ENCODE results near the gene IL1RAPL1. TPM values are rescaled to one million over a fixed set of nuclear protein-coding genes. Genes with fewer than 3 reads are reported as not detected.

Gene IL1RAPL1
- total RNA-seq, 4 donors from 2014 or later: 8.2 to 10.9 (median 8.8) TPM

DNA sequence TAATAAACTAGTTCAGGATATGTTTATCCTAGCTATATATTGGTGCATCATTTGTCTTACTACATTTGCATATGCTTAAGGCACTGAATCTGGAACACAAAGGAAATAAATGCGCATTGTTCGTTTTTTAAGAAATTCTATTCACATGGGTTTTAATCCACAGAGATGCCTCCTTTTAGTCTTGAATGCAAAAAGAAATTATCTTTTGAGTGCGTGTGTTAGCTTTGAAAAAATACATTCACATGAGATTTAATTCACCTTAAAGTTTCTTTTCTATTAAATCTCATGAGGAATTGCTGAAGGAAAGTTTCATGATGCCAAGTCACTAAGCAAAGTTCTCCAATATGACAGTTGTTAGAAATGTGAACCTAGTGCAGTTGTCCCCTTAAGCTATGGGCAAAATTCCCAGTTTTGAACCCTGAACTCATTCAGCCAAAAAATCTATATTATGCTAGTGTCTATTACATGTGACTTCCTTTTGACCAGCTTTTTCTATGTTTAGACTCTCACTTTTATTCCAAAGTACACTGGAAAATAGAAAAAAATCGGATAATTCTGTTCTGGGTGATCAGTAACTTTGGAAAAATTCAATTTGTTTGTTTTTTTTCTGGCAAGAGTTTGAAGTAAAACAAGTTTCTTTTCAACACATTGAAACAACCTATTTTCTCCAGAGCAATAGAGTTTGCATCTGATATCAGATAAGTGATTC is 1201.9 kb downstream of the IL1RAPL1 start:
- WGBS, 2 donors: 66 to 77% methylated on average over 4 of the region's 4 CpGs
- Histone ChIP-seq H3K4me3 (no peak overlapping the region), H3K27me3 (no peaks in the 10 kb centered on the region), H3K9me3 (no peaks in the 10 kb centered on the region), H3K36me3 (no peaks in the 10 kb centered on the region), H3K27ac (no peak overlapping the region), H3K4me1 (no peaks in the 10 kb centered on the region)
- DNase-seq (ENCODE audit: low spot score in 2 of 2): no peak
- TF ChIP-seq, protein P1, sequence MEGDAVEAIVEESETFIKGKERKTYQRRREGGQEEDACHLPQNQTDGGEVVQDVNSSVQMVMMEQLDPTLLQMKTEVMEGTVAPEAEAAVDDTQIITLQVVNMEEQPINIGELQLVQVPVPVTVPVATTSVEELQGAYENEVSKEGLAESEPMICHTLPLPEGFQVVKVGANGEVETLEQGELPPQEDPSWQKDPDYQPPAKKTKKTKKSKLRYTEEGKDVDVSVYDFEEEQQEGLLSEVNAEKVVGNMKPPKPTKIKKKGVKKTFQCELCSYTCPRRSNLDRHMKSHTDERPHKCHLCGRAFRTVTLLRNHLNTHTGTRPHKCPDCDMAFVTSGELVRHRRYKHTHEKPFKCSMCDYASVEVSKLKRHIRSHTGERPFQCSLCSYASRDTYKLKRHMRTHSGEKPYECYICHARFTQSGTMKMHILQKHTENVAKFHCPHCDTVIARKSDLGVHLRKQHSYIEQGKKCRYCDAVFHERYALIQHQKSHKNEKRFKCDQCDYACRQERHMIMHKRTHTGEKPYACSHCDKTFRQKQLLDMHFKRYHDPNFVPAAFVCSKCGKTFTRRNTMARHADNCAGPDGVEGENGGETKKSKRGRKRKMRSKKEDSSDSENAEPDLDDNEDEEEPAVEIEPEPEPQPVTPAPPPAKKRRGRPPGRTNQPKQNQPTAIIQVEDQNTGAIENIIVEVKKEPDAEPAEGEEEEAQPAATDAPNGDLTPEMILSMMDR (IDR thresholded peaks at IDR 0.05): no peak
- TF ChIP-seq POLR2A (IDR thresholded peaks at IDR 0.05): no peak
- no peak for TF ChIP-seq EP300 (IDR thresholded peaks at IDR 0.05)

DNA sequence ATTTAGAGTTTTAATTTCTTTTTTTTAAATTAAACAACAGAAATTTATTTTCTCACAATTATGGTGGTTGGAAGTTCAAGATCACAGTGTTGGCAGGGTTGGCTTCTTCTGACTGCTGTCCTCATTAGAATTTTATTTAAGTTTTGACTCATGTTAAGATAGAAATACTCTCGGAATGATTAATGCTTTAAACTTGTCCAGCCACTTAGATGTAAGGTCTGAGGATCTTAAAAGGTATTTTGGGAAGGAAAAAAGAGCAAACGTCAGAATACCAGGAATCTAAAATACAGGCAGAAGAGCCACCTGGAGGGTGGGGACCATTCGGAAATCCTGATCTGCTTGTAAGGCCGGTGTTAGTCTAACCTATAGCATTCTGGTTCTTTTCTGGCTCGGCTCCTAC is 1205.1 kb downstream of the IL1RAPL1 start:
- Histone ChIP-seq H3K4me1 (no peaks in the 10 kb centered on the region), H3K27me3 (no peaks in the 10 kb centered on the region), H3K9me3 (no peaks in the 10 kb centered on the region), H3K4me3 (no peak overlapping the region), H3K36me3 (no peaks in the 10 kb centered on the region), H3K27ac (no peak overlapping the region)
- 72 to 90% methylated on average over 5 of the region's 5 CpGs for WGBS, 2 donors
- TF ChIP-seq POLR2A (IDR thresholded peaks at IDR 0.05) (no peak), EP300 (IDR thresholded peaks at IDR 0.05) (no peak)
- TF ChIP-seq, protein P1 (IDR thresholded peaks at IDR 0.05): no peak
- DNase-seq (ENCODE audit: low spot score in 2 of 2): no peak

DNA sequence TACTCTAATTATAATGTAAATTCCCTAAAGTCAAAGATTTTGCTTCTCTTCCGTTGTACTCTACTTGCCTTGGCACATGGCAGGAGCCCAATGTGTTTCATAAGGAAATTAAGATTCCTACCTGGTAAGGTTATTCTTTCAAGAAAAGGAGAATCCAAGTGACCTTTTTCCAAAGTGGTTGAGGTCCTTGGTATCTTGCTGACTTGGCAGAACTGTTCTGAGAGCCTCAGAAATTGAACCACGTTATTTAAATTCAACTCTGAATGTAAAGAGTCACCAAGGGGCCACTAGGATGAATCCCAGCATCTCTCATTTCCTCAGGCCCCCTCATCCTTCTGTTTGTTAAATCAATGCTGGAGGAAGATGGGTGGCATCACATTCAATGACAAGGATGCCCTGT is 1209.9 kb downstream of the IL1RAPL1 start:
- Histone ChIP-seq H3K36me3 (no peaks in the 10 kb centered on the region), H3K27me3 (no peaks in the 10 kb centered on the region), H3K4me3 (no peak overlapping the region), H3K9me3 (no peaks in the 10 kb centered on the region), H3K4me1 (no peaks in the 10 kb centered on the region), H3K27ac (no peak overlapping the region)
- 60 to 91% methylated on average over 2 of the region's 2 CpGs for WGBS, 2 donors
- TF ChIP-seq, protein P1 (IDR thresholded peaks at IDR 0.05): no peak
- no peak for TF ChIP-seq POLR2A (IDR thresholded peaks at IDR 0.05)
- no peak for DNase-seq (ENCODE audit: low spot score in 2 of 2)

DNA sequence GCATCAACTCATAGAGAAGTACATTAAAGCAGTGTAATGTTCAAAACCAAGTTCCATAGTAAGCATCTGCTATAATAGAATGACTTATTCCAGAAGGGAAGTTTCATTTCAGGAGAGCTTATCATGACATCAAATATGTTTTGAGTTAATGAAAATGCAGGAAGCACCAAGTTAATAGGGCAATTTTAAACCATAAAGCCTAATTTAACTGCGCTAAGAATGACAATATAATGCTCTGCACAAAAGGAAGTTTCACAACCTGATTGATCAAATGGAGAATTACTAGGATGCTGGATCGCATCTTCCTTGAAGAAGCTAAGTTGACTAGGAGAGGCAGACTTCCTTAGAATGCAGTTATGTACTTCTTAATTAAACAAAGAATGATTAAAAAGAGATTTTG is 1211.2 kb downstream of the IL1RAPL1 start:
- H3K36me3 ChIP-seq: no peaks in the 10 kb centered on the region
- TF ChIP-seq, protein P1 (IDR thresholded peaks at IDR 0.05): no peak
- TF ChIP-seq EP300 (IDR thresholded peaks at IDR 0.05) (no peak), POLR2A (IDR thresholded peaks at IDR 0.05) (no peak)
- 87 to 98% methylated on average over 2 of the region's 2 CpGs for WGBS, 2 donors
- H3K9me3 ChIP-seq: no peaks in the 10 kb centered on the region
- no peak overlapping the region for H3K4me3 ChIP-seq
- DNase-seq (ENCODE audit: low spot score in 2 of 2): no peak
- H3K27me3 ChIP-seq: no peaks in the 10 kb centered on the region
- no peaks in the 10 kb centered on the region for H3K4me1 ChIP-seq
- no peak overlapping the region for H3K27ac ChIP-seq

DNA sequence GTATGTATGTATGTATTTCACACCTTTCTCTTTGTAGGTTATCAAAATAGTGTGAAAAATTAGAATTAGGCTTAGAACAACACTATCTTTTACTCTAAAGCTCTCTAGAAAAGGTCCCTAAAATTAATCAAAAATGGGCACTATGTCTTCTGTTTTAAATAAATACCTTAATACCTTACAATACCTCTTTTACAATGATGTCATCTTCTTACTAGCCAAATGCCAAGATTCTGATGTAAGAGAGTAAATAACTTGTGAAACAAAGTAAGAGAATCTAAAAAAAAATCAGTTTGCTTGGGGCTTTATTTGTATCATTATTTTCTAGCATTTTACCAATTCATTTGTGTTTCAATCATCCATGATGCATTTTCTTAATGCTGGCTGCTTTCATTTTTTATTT is 1225.9 kb downstream of the IL1RAPL1 start:
- no peak for DNase-seq (ENCODE audit: low spot score in 2 of 2)
- Histone ChIP-seq H3K4me3 (no peak overlapping the region), H3K36me3 (no peaks in the 10 kb centered on the region), H3K4me1 (no peaks in the 10 kb centered on the region), H3K27ac (no peak overlapping the region), H3K27me3 (no peaks in the 10 kb centered on the region), H3K9me3 (no peaks in the 10 kb centered on the region)
- TF ChIP-seq, protein P1 (IDR thresholded peaks at IDR 0.05): no peak
- TF ChIP-seq POLR2A (IDR thresholded peaks at IDR 0.05): no peak
- TF ChIP-seq EP300 (IDR thresholded peaks at IDR 0.05): no peak

All from tibial nerve (tissue), 4 donors.